Keratinocyte (primary cell): ENCODE measurements around the gene GLT1D1. TPM values are rescaled to one million over a fixed set of nuclear protein-coding genes. Genes with fewer than 3 reads are reported as not detected.

Source experiments
- DNase-seq: peaks from one replicate; pipeline ENCODE4 v3.0.0-alpha.2; 2011; ENCODE audit warnings: low read depth, missing footprints, low spot score
- FAIRE-seq: peaks from 2 replicates; lab custom pipeline; 2011; peaks lifted over from hg19 to GRCh38; lab: Jason Lieb, UNC
- H2AFZ ChIP-seq: 2 replicates; pipeline ENCODE4 v1.6.0; 2012; ENCODE audit warnings: low read length, control low read depth, inconsistent platforms; ENCODE audit not compliant: control insufficient read depth
- H3K27ac ChIP-seq: 2 replicates; pipeline ENCODE4 v1.5.1; 2011; ENCODE audit warnings: low read length; ENCODE audit not compliant: control insufficient read depth, insufficient read depth
- H3K27me3 ChIP-seq: 3 replicates; pipeline ENCODE4 v1.6.0; 2011; ENCODE audit warnings: low read length; ENCODE audit not compliant: control insufficient read depth, insufficient read depth; ENCODE audit errors: extremely low read depth
- H3K36me3 ChIP-seq, 2 experiments: 2 replicates in 1 of 2; 3 replicates in 1 of 2; pipeline ENCODE4 v1.5.1; 2011; ENCODE audit warnings: low read length in 2 of 2, mild to moderate bottlenecking in 1 of 2; ENCODE audit not compliant: control insufficient read depth in 2 of 2, insufficient read depth in 2 of 2; ENCODE audit errors: extremely low read depth in 1 of 2
- H3K4me1 ChIP-seq: 3 replicates; pipeline ENCODE4 v1.5.1; 2011; ENCODE audit warnings: low read length; ENCODE audit not compliant: control insufficient read depth, insufficient read depth; ENCODE audit errors: extremely low read depth
- H3K4me2 ChIP-seq: 3 replicates; pipeline ENCODE4 v1.6.0; 2011; ENCODE audit warnings: low read depth, low read length; ENCODE audit not compliant: control insufficient read depth, insufficient read depth; ENCODE audit errors: extremely low read depth
- H3K4me3 ChIP-seq, 3 experiments: fragments of 200-600 bp in 1 of 3; sonication (generic) in 1 of 3; 2 replicates in 2 of 3; 3 replicates in 1 of 3; pipeline ENCODE4 v1.5.1; 2011 to 2016; ENCODE audit warnings: low read length in 3 of 3, mild to moderate bottlenecking in 3 of 3, control low read depth in 2 of 3, inconsistent platforms in 1 of 3, low read depth in 1 of 3, mixed read lengths in 1 of 3, mixed run types in 1 of 3, moderate library complexity in 1 of 3; ENCODE audit not compliant: control insufficient read depth in 2 of 3, insufficient read depth in 2 of 3; ENCODE audit errors: extremely low read depth in 1 of 3
- H3K79me2 ChIP-seq: 2 replicates; pipeline ENCODE4 v1.6.0; 2012; ENCODE audit warnings: low read length; ENCODE audit not compliant: control insufficient read depth, insufficient read depth
- H3K9ac ChIP-seq: 3 replicates; pipeline ENCODE4 v1.6.0; 2011; ENCODE audit warnings: low read length; ENCODE audit not compliant: control insufficient read depth, insufficient read depth; ENCODE audit errors: extremely low read depth
- H3K9me1 ChIP-seq: 3 replicates; pipeline ENCODE4 v1.6.0; 2011; ENCODE audit warnings: low read length; ENCODE audit not compliant: control insufficient read depth, insufficient read depth; ENCODE audit errors: extremely low read depth
- H3K9me3 ChIP-seq: 2 replicates; pipeline ENCODE4 v1.5.1; 2012; ENCODE audit warnings: low read depth, low read length; ENCODE audit not compliant: control insufficient read depth
- H4K20me1 ChIP-seq: 3 replicates; pipeline ENCODE4 v1.6.0; 2011; ENCODE audit warnings: low read length; ENCODE audit not compliant: control insufficient read depth, insufficient read depth; ENCODE audit errors: extremely low read depth
- CTCF ChIP-seq, 3 experiments: IDR thresholded peaks in 1 of 3; conservative IDR thresholded peaks in 1 of 3; optimal IDR thresholded peaks in 1 of 3; 2 replicates in 2 of 3; 3 replicates in 1 of 3; pipeline versions ENCODE3 to v1.5.1; 2011; ENCODE audit warnings: low read length in 3 of 3, mild to moderate bottlenecking in 3 of 3, moderate library complexity in 2 of 3, control low read depth in 1 of 3, inconsistent platforms in 1 of 3; ENCODE audit not compliant: insufficient read depth in 2 of 3; ENCODE audit errors: extremely low read depth in 1 of 3
- EZH2 ChIP-seq: IDR thresholded peaks from one replicate; pipeline ENCODE4 v1.6.1; 2012; ENCODE audit warnings: inconsistent platforms, mild to moderate bottlenecking, low read length, moderate library complexity
- dilution Hi-C: fragments of 300-500 bp; cut with MboI; formaldehyde crosslinking; loops from one replicate; pipeline ENCODE4 v1.7.0; 2020; ENCODE audit warnings: low sequenced_read_pairs; ENCODE audit not compliant: extremely low pct_ligation_motif_present
- polyA plus RNA-seq, 5 experiments: library from polyadenylated mRNA; depleted of rRNA in 3 of 5; stranded (reverse) in 3 of 5; stranded (forward) in 1 of 5; unstranded in 1 of 5; fragments of >200 nt; gene quantifications; 1 replicate in 1 of 5; 2 replicates in 3 of 5; 3 replicates in 1 of 5; pipeline versions ENCODE4 v1.2.1 to v1.2.3, GENCODE V29; 2011 to 2012; ENCODE audit warnings: missing spikeins in 2 of 5, low read depth in 1 of 5, low replicate concordance in 1 of 5

GLT1D1 gene
- polyA plus RNA-seq, 1 donor (not counting 4 experiments of a cell fraction or from before 2014, with no cell fraction given): not detected

GRCh38 chr12:128903236-128903635, 50.0 kb downstream of the GLT1D1 start:
- H3K4me3 ChIP-seq: no peak overlapping the region
- no peaks in the 10 kb centered on the region for H3K9me3 ChIP-seq
- TF ChIP-seq CTCF (optimal IDR thresholded peaks at IDR 0.05 in 1 of 3, IDR thresholded peaks at IDR 0.05 in 1 of 3, conservative IDR thresholded peaks at IDR 0.05 in 1 of 3; ENCODE audit: extremely low read depth in 1 of 3, insufficient read depth in 2 of 3, low read length in 3 of 3) (no peak), EZH2 (no peak)
- H3K9ac ChIP-seq: no peak overlapping the region
- no peaks in the 10 kb centered on the region for H3K9me1 ChIP-seq
- no peak for DNase-seq
- dilution Hi-C loops: no loop called here
- H3K4me2 ChIP-seq: no peak overlapping the region
- no peaks in the 10 kb centered on the region for H4K20me1 ChIP-seq
- FAIRE-seq: no peak
- no peaks in the 10 kb centered on the region for H3K27me3 ChIP-seq
- no peaks in the 10 kb centered on the region for H3K36me3 ChIP-seq
- no peaks in the 10 kb centered on the region for H3K79me2 ChIP-seq
- no peak overlapping the region for H3K27ac ChIP-seq
- no peak overlapping the region for H2AFZ ChIP-seq
- H3K4me1 ChIP-seq: no peaks in the 10 kb centered on the region

GRCh38 chr12:128905003-128905544, 51.8 kb downstream of the GLT1D1 start:
- TF ChIP-seq EZH2: no peak
- no peak for TF ChIP-seq CTCF (optimal IDR thresholded peaks at IDR 0.05 in 1 of 3, IDR thresholded peaks at IDR 0.05 in 1 of 3, conservative IDR thresholded peaks at IDR 0.05 in 1 of 3; ENCODE audit: extremely low read depth in 1 of 3, insufficient read depth in 2 of 3, low read length in 3 of 3)
- Histone ChIP-seq H3K9ac (no peak overlapping the region), H4K20me1 (no peaks in the 10 kb centered on the region), H3K27me3 (no peaks in the 10 kb centered on the region), H3K4me3 (no peak overlapping the region), H3K27ac (no peak overlapping the region), H3K9me1 (no peaks in the 10 kb centered on the region), H3K36me3 (no peaks in the 10 kb centered on the region), H3K9me3 (no peaks in the 10 kb centered on the region), H2AFZ (no peak overlapping the region), H3K4me1 (no peaks in the 10 kb centered on the region), H3K79me2 (no peaks in the 10 kb centered on the region), H3K4me2 (no peak overlapping the region)
- DNase-seq (no peak), FAIRE-seq (no peak)
- dilution Hi-C loops: no loop called here
